GM23338 (cell line): Measurements from ENCODE around the gene EDARADD. TPM values are rescaled to one million over a fixed set of nuclear protein-coding genes. Genes with fewer than 3 reads are reported as not detected.

Experiments
- ATAC-seq: fragments of 200-7000 bp; cut with Tn5 transposase; 3 replicates; pipeline ENCODE4 v1.9.1; 2020
- DNase-seq: peaks from one replicate; pipeline ENCODE4 v3.0.0-alpha.2; 2015; ENCODE audit warnings: low spot score
- H2AFZ ChIP-seq: fragments of 200-600 bp; sonication (generic); 2 replicates; pipeline ENCODE4 v1.8.0; 2016; ENCODE audit warnings: antibody characterized with exemption, mild to moderate bottlenecking, moderate library complexity
- H3F3A ChIP-seq: fragments of 200-600 bp; sonication (generic); replicated peaks from 2 replicates; pipeline ENCODE4 v1.8.0; 2017; ENCODE audit warnings: antibody characterized with exemption, mixed run types, low read depth
- H3K27ac ChIP-seq: fragments of 200-600 bp; sonication (generic); 2 replicates; pipeline ENCODE4 v1.6.1; 2016; ENCODE audit warnings: low read depth
- H3K27me3 ChIP-seq: fragments of 200-600 bp; sonication (generic); 2 replicates; pipeline ENCODE4 v1.8.0; 2016; ENCODE audit warnings: mild to moderate bottlenecking, mixed run types, moderate library complexity; ENCODE audit not compliant: insufficient read depth
- H3K36me3 ChIP-seq: fragments of 200-600 bp; sonication (generic); 2 replicates; pipeline ENCODE4 v1.8.0; 2016; ENCODE audit warnings: mild to moderate bottlenecking; ENCODE audit not compliant: insufficient read depth
- H3K4me1 ChIP-seq: fragments of 200-600 bp; sonication (generic); 2 replicates; pipeline ENCODE4 v1.8.0; 2016; ENCODE audit warnings: mild to moderate bottlenecking, moderate library complexity; ENCODE audit not compliant: insufficient read depth
- H3K4me2 ChIP-seq: fragments of 200-600 bp; sonication (generic); 2 replicates; pipeline ENCODE4 v1.7.1; 2017; ENCODE audit warnings: mixed run types
- H3K4me3 ChIP-seq: fragments of 200-600 bp; sonication (generic); 2 replicates; pipeline ENCODE4 v1.6.1; 2016; ENCODE audit warnings: mixed run types
- H3K79me2 ChIP-seq: fragments of 200-600 bp; sonication (generic); replicated peaks from 2 replicates; pipeline ENCODE4 v1.8.0; 2017; ENCODE audit warnings: mild to moderate bottlenecking; ENCODE audit not compliant: insufficient read depth
- H3K9me2 ChIP-seq: fragments of 200-600 bp; sonication (generic); 2 replicates; pipeline ENCODE4 v1.8.0; 2017; ENCODE audit not compliant: insufficient read depth
- H4K20me1 ChIP-seq: fragments of 200-600 bp; sonication (generic); replicated peaks from 2 replicates; pipeline ENCODE4 v1.8.0; 2017; ENCODE audit warnings: mild to moderate bottlenecking; ENCODE audit not compliant: insufficient read depth
- H3K27ac Mint-ChIP-seq: 2 replicates; pipeline ENCODE4 v1.8.0; 2020; ENCODE audit warnings: inconsistent platforms, mild to moderate bottlenecking, moderate library complexity, mixed read lengths
- H3K27me3 Mint-ChIP-seq: 3 replicates; pipeline ENCODE4 v1.8.0; 2022; ENCODE audit warnings: low read depth, mild to moderate bottlenecking, moderate library complexity, mixed read lengths, inconsistent platforms; ENCODE audit not compliant: insufficient read depth, poor library complexity
- H3K36me3 Mint-ChIP-seq: 3 replicates; pipeline ENCODE4 v1.8.0; 2021; ENCODE audit warnings: low read depth, mild to moderate bottlenecking, inconsistent platforms, moderate library complexity, mixed read lengths
- H3K4me1 Mint-ChIP-seq: 3 replicates; pipeline ENCODE4 v1.8.0; 2020; ENCODE audit warnings: mild to moderate bottlenecking, inconsistent platforms, mixed read lengths
- H3K4me3 Mint-ChIP-seq: 3 replicates; pipeline ENCODE4 v1.8.0; 2021; ENCODE audit warnings: moderate library complexity, mild to moderate bottlenecking, inconsistent platforms, mixed read lengths
- H3K9me3 Mint-ChIP-seq: 3 replicates; pipeline ENCODE4 v1.8.0; 2020; ENCODE audit warnings: moderate library complexity, mild to moderate bottlenecking, inconsistent platforms, mixed read lengths
- CREB1 ChIP-seq: fragments of 250-450 bp; sonication (Bioruptor Pico); IDR thresholded peaks from 2 replicates; pipeline ENCODE4 v1.5.0; 2020; ENCODE audit warnings: low read depth, mild to moderate bottlenecking, moderate library complexity
- EZH2 ChIP-seq: fragments of 200-600 bp; sonication (generic); IDR thresholded peaks from one replicate; pipeline ENCODE4 v1.8.0; 2017; ENCODE audit warnings: antibody characterized with exemption, mild to moderate bottlenecking, low read depth; ENCODE audit not compliant: unreplicated experiment
- EZH2phosphoT487 ChIP-seq: fragments of 200-600 bp; sonication (generic); IDR thresholded peaks from one replicate; pipeline ENCODE4 v1.8.1; 2018; ENCODE audit warnings: antibody characterized with exemption; ENCODE audit not compliant: unreplicated experiment
- JUNB ChIP-seq: IDR thresholded peaks from one replicate; pipeline ENCODE4 v1.6.1; 2016; ENCODE audit warnings: antibody characterized with exemption; ENCODE audit not compliant: unreplicated experiment
- NANOG ChIP-seq: IDR thresholded peaks from 2 replicates; pipeline ENCODE4 v1.6.1; 2016; ENCODE audit warnings: antibody characterized with exemption, borderline replicate concordance
- POLR2AphosphoS5 ChIP-seq: IDR thresholded peaks from 2 replicates; pipeline ENCODE4 v1.6.1; 2016; ENCODE audit warnings: antibody characterized with exemption, low read depth
- STAT1 ChIP-seq: IDR thresholded peaks from one replicate; pipeline ENCODE4 v1.6.1; 2016; ENCODE audit warnings: antibody characterized with exemption; ENCODE audit not compliant: unreplicated experiment
- ZNF114 ChIP-seq: fragments of 250-450 bp; sonication (Bioruptor Pico); IDR thresholded peaks from 2 replicates; pipeline ENCODE4 v1.5.0; 2020; ENCODE audit warnings: mild to moderate bottlenecking, moderate library complexity
- ZNF331 ChIP-seq: fragments of 250-450 bp; sonication (Bioruptor Pico); IDR thresholded peaks from 2 replicates; pipeline ENCODE4 v1.5.0; 2020; ENCODE audit warnings: low read depth, mild to moderate bottlenecking, moderate library complexity
- polyA plus RNA-seq: library from polyadenylated mRNA; unstranded; fragments of >200 nt; fragmentation: Nextera tagmentation; extraction: Ambion mirVana; gene quantifications from 2 replicates; pipeline ENCODE4 v1.2.1, GENCODE V29; 2016
- total RNA-seq: library from RNA; depleted of rRNA; stranded (reverse); fragments of >200 nt; shearing (Covaris generic); gene quantifications from 2 replicates; pipeline ENCODE4 v1.2.3, GENCODE V29; 2014
- TF ChIP-seq, protein P1 (sequence below), 2 experiments: fragments of 200-600 bp in 1 of 2; sonication (generic) in 1 of 2; conservative IDR thresholded peaks; 2 replicates each; pipeline versions ENCODE4 v1.5.1 to v1.6.1; 2016 to 2017; ENCODE audit warnings: antibody characterized with exemption in 2 of 2, low read depth in 2 of 2, mild to moderate bottlenecking in 2 of 2, moderate library complexity in 1 of 2
- TF ChIP-seq, protein P2 (sequence below): IDR thresholded peaks from 2 replicates; pipeline ENCODE4 v1.6.1; 2016; ENCODE audit warnings: antibody characterized with exemption
- TF ChIP-seq, protein P3 (sequence below): fragments of 250-450 bp; sonication (Bioruptor Pico); IDR thresholded peaks from 2 replicates; pipeline ENCODE4 v1.5.0; 2020; ENCODE audit warnings: mild to moderate bottlenecking, moderate library complexity

Gene EDARADD
- total and polyA plus RNA-seq, 2 experiments from 2014 or later: 3.7 to 4.4 TPM

DNA sequence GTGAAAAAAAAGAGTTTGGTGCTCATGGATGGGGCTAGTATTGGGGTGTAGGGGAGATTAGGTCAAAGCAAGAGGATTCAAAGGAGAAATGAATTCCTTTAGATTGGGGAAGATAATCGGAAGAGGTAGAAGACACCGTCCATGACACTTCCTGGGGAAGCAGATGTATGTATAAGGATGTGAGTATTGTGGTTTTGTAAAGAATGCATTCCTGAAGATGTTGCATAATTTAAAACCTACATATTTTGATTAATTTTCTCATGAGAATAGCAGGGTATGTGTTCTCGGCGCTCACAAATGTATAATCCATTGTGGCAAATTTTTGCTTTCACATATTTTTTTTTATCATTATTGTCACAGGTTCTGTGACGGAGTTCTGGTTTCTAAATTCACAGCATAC, 124.2 kb downstream of the EDARADD start:
- Histone ChIP-seq H3K27ac (no peak overlapping the region), H4K20me1 (no peaks in the 10 kb centered on the region), H3K4me2 (no peak overlapping the region), H2AFZ (no peak overlapping the region), H3K79me2 (no peaks in the 10 kb centered on the region), H3K9me2 (no peaks in the 10 kb centered on the region), H3K27me3 (peaks cover 13% of the 10 kb centered on the region), H3K4me1 (peaks cover 18% of the 10 kb centered on the region), H3K36me3 (no peaks in the 10 kb centered on the region), H3F3A (no peaks in the 10 kb centered on the region), H3K4me3 (no peak overlapping the region)
- H3K27me3 Mint-ChIP-seq: peaks cover 5% of the 10 kb centered on the region
- no peak for DNase-seq
- TF ChIP-seq CREB1 (no peak), NANOG (no peak), STAT1 (no peak), POLR2AphosphoS5 (no peak), EZH2 (no peak), ZNF331 (no peak), ZNF114 (CRISPR knock-in tag) (no peak), JUNB (no peak), EZH2phosphoT487 (no peak)
- TF ChIP-seq, protein P1, sequence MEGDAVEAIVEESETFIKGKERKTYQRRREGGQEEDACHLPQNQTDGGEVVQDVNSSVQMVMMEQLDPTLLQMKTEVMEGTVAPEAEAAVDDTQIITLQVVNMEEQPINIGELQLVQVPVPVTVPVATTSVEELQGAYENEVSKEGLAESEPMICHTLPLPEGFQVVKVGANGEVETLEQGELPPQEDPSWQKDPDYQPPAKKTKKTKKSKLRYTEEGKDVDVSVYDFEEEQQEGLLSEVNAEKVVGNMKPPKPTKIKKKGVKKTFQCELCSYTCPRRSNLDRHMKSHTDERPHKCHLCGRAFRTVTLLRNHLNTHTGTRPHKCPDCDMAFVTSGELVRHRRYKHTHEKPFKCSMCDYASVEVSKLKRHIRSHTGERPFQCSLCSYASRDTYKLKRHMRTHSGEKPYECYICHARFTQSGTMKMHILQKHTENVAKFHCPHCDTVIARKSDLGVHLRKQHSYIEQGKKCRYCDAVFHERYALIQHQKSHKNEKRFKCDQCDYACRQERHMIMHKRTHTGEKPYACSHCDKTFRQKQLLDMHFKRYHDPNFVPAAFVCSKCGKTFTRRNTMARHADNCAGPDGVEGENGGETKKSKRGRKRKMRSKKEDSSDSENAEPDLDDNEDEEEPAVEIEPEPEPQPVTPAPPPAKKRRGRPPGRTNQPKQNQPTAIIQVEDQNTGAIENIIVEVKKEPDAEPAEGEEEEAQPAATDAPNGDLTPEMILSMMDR (conservative IDR thresholded peaks at IDR 0.05; ENCODE audit: low read depth in 2 of 2): no peak
- TF ChIP-seq, protein P2, sequence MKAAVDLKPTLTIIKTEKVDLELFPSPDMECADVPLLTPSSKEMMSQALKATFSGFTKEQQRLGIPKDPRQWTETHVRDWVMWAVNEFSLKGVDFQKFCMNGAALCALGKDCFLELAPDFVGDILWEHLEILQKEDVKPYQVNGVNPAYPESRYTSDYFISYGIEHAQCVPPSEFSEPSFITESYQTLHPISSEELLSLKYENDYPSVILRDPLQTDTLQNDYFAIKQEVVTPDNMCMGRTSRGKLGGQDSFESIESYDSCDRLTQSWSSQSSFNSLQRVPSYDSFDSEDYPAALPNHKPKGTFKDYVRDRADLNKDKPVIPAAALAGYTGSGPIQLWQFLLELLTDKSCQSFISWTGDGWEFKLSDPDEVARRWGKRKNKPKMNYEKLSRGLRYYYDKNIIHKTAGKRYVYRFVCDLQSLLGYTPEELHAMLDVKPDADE: no peak
- TF ChIP-seq, protein P3, sequence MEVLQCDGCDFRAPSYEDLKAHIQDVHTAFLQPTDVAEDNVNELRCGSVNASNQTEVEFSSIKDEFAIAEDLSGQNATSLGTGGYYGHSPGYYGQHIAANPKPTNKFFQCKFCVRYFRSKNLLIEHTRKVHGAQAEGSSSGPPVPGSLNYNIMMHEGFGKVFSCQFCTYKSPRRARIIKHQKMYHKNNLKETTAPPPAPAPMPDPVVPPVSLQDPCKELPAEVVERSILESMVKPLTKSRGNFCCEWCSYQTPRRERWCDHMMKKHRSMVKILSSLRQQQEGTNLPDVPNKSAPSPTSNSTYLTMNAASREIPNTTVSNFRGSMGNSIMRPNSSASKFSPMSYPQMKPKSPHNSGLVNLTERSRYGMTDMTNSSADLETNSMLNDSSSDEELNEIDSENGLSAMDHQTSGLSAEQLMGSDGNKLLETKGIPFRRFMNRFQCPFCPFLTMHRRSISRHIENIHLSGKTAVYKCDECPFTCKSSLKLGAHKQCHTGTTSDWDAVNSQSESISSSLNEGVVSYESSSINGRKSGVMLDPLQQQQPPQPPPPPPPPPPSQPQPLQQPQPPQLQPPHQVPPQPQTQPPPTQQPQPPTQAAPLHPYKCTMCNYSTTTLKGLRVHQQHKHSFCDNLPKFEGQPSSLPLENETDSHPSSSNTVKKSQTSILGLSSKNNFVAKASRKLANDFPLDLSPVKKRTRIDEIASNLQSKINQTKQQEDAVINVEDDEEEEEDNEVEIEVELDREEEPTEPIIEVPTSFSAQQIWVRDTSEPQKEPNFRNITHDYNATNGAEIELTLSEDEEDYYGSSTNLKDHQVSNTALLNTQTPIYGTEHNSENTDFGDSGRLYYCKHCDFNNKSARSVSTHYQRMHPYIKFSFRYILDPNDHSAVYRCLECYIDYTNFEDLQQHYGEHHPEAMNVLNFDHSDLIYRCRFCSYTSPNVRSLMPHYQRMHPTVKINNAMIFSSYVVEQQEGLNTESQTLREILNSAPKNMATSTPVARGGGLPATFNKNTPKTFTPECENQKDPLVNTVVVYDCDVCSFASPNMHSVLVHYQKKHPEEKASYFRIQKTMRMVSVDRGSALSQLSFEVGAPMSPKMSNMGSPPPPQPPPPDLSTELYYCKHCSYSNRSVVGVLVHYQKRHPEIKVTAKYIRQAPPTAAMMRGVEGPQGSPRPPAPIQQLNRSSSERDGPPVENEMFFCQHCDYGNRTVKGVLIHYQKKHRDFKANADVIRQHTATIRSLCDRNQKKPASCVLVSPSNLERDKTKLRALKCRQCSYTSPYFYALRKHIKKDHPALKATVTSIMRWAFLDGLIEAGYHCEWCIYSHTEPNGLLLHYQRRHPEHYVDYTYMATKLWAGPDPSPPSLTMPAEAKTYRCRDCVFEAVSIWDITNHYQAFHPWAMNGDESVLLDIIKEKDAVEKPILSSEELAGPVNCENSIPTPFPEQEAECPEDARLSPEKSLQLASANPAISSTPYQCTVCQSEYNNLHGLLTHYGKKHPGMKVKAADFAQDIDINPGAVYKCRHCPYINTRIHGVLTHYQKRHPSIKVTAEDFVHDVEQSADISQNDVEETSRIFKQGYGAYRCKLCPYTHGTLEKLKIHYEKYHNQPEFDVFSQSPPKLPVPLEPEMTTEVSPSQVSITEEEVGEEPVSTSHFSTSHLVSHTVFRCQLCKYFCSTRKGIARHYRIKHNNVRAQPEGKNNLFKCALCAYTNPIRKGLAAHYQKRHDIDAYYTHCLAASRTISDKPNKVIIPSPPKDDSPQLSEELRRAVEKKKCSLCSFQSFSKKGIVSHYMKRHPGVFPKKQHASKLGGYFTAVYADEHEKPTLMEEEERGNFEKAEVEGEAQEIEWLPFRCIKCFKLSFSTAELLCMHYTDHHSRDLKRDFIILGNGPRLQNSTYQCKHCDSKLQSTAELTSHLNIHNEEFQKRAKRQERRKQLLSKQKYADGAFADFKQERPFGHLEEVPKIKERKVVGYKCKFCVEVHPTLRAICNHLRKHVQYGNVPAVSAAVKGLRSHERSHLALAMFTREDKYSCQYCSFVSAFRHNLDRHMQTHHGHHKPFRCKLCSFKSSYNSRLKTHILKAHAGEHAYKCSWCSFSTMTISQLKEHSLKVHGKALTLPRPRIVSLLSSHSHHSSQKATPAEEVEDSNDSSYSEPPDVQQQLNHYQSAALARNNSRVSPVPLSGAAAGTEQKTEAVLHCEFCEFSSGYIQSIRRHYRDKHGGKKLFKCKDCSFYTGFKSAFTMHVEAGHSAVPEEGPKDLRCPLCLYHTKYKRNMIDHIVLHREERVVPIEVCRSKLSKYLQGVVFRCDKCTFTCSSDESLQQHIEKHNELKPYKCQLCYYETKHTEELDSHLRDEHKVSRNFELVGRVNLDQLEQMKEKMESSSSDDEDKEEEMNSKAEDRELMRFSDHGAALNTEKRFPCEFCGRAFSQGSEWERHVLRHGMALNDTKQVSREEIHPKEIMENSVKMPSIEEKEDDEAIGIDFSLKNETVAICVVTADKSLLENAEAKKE (CRISPR knock-in tag): no peak
- no peak overlapping the region for H3K27ac Mint-ChIP-seq
- no peaks in the 10 kb centered on the region for H3K36me3 Mint-ChIP-seq
- no peak for ATAC-seq
- H3K9me3 Mint-ChIP-seq: no peaks in the 10 kb centered on the region
- no peak overlapping the region for H3K4me3 Mint-ChIP-seq
- H3K4me1 Mint-ChIP-seq: peaks cover 8% of the 10 kb centered on the region
